AG08395 (cell line): ENCODE data around the gene KCNMA1.
A peak's percentile ranks its signal among the peaks of the same experiment; 100 is the strongest.
"Not testable (repeated sequence)": the region's sequence is repeated elsewhere in the genome, so short reads cannot be mapped to it uniquely, and the experiment has no call there.

Source experiments
- DNase-seq: peaks from one replicate; pipeline ENCODE4 v3.0.0; 2012; ENCODE audit warnings: mixed read lengths, low spot score

The KCNMA1 gene

GRCh38 chr10:77393411-77393810 lies 244.2 kb downstream of the KCNMA1 start:
- no peak for DNase-seq

- DNase-seq, result peak; percentile 96
These were observed 244.8 kb downstream of the KCNMA1 start for GRCh38 chr10:77392851-77393250.

- peak; percentile 43 for DNase-seq
These were observed 245.3 kb downstream of the KCNMA1 start for GRCh38 chr10:77392236-77392721.

GRCh38 chr10:77391605-77392235 lies 245.9 kb downstream of the KCNMA1 start:
- DNase-seq, result peak; percentile 81

- DNase-seq, result no peak
These were observed 247.1 kb downstream of the KCNMA1 start for GRCh38 chr10:77390481-77390891.

GRCh38 chr10:77388571-77389100 lies 249.0 kb downstream of the KCNMA1 start:
- DNase-seq, result no peak

GRCh38 chr10:77387701-77388100 lies 249.9 kb downstream of the KCNMA1 start:
- not testable (repeated sequence) for DNase-seq

- DNase-seq, result no peak
These were observed 250.4 kb downstream of the KCNMA1 start for GRCh38 chr10:77387247-77387646.

- peak; percentile 45 for DNase-seq
These were observed 250.8 kb downstream of the KCNMA1 start for GRCh38 chr10:77386838-77387237.

- DNase-seq, result no peak
These were observed 251.2 kb downstream of the KCNMA1 start for GRCh38 chr10:77386365-77386764.

GRCh38 chr10:77385315-77385714 lies 252.3 kb downstream of the KCNMA1 start:
- DNase-seq, result no peak

- DNase-seq, result no peak
These were observed 253.6 kb downstream of the KCNMA1 start for GRCh38 chr10:77383861-77384553.

GRCh38 chr10:77381750-77382149 lies 255.9 kb downstream of the KCNMA1 start:
- no peak for DNase-seq

GRCh38 chr10:77380723-77381122 lies 256.9 kb downstream of the KCNMA1 start:
- no peak for DNase-seq

- no peak for DNase-seq
These were observed 257.4 kb downstream of the KCNMA1 start for GRCh38 chr10:77380191-77380590.

GRCh38 chr10:77378366-77379349 lies 258.9 kb downstream of the KCNMA1 start:
- no peak for DNase-seq

- no peak for DNase-seq
These were observed 259.8 kb downstream of the KCNMA1 start for GRCh38 chr10:77377678-77378352.

- no peak for DNase-seq
These were observed 260.6 kb downstream of the KCNMA1 start for GRCh38 chr10:77377034-77377433.

- no peak for DNase-seq
These were observed 263.4 kb downstream of the KCNMA1 start for GRCh38 chr10:77374189-77374656.

GRCh38 chr10:77371848-77372799 lies 265.5 kb downstream of the KCNMA1 start:
- DNase-seq, result no peak
